Activated CD4-positive, alpha-beta memory T cell treated with anti-CD3 and anti-CD28 coated beads, Interleukin-2, amount 10 ng/mL, durations not matched to agents 7 days and 5 days (primary cell): Measurements from ENCODE around the gene SMDT1. TPM values are rescaled to one million over a fixed set of nuclear protein-coding genes. Genes with fewer than 3 reads are reported as not detected.
"Not testable (repeated sequence)": the region's sequence is repeated elsewhere in the genome, so short reads cannot be mapped to it uniquely, and the experiment has no call there.

Source experiments
- CTCF ChIA-PET: fragments of 350-600 bp; sonication (Branson Sonifier 250); formaldehyde crosslinking; loops from one replicate; lab custom pipeline; 2021; ENCODE audit warnings: antibody characterized with exemption, inconsistent platforms; lab: Charles Lee
- POLR2A ChIA-PET: fragments of 350-600 bp; sonication (Branson Sonifier 250); formaldehyde crosslinking; loops from one replicate; lab custom pipeline; 2021; ENCODE audit warnings: antibody characterized with exemption; lab: Charles Lee
- DNase-seq: peaks from one replicate; pipeline ENCODE4 v3.0.0-alpha.2; 2020
- H3K27ac Mint-ChIP-seq: one replicate; pipeline ENCODE4 v1.8.0; 2021; ENCODE audit warnings: mild to moderate bottlenecking, mixed read lengths
- H3K27me3 Mint-ChIP-seq: one replicate; pipeline ENCODE4 v1.8.0; 2021; ENCODE audit warnings: mixed read lengths
- H3K36me3 Mint-ChIP-seq: one replicate; pipeline ENCODE4 v1.8.0; 2021; ENCODE audit warnings: low read depth, mixed read lengths
- H3K4me1 Mint-ChIP-seq: one replicate; pipeline ENCODE4 v1.8.0; 2021; ENCODE audit warnings: mixed read lengths
- H3K4me3 Mint-ChIP-seq: one replicate; pipeline ENCODE4 v1.8.0; 2021; ENCODE audit warnings: mild to moderate bottlenecking, mixed read lengths
- H3K9me3 Mint-ChIP-seq: one replicate; pipeline ENCODE4 v1.8.0; 2021; ENCODE audit warnings: mixed read lengths
- total RNA-seq, 2 experiments: library from RNA; stranded (reverse); gene quantifications; one replicate each; pipeline ENCODE4 v1.2.3, GENCODE V29; 2021

The SMDT1 gene
- total RNA-seq, 2 experiments from 2014 or later, result 92.7 to 98.1 TPM

GRCh38 chr22:42064629-42065028, 14.9 kb upstream of the SMDT1 start:
- Mint-ChIP-seq H3K27me3 (no peaks in the 10 kb centered on the region), H3K9me3 (no peaks in the 10 kb centered on the region)

DNA sequence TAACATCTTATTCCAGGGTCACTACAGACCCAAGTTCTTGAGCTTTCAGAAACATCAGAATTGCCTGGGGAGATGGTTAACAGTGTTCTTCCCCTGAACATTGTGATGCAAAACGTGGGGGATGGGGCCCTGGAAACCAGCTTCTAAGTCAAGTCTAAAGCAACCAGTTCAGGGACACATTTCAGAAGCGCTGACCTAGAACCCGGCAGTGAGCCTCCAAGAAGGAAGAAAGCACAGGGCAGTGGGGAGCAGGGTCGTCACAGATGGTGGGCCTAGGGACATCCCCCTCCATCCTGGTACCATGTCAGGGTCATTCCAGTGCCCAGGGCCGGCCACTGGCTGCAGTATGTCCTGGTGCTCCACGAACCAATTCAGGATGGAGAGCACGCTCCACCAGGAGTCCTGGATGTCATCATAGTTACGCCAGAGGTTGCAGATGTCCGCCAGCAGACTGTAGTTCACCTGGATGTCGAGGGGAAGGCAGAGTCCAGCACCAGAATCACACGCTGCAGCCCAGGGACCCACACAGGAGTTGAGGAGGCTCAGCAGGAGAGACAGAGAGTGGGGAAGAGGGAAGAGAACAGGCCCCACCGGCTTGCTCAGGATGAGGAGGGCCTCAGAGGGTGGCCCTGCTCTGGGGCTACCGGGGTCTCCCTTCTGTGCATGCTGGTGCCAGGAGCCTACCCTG, 13.9 kb upstream of the SMDT1 start:
- DNase-seq, result no peak
- no peak overlapping the region for H3K27ac Mint-ChIP-seq
- no peak overlapping the region for H3K4me3 Mint-ChIP-seq
- H3K27me3 Mint-ChIP-seq, result no peaks in the 10 kb centered on the region
- peaks cover 25% of the 10 kb centered on the region for H3K4me1 Mint-ChIP-seq
- ChIA-PET CTCF (no interaction called here), POLR2A (interaction anchor here (1.0 to 1.4 kb wide), 2 partner anchors 15 to 23 kb away, joined by 3 to 4 read pairs; no protein-coding TSS in a partner anchor)
- H3K9me3 Mint-ChIP-seq, result no peaks in the 10 kb centered on the region
- peaks cover 75% of the 10 kb centered on the region for H3K36me3 Mint-ChIP-seq

More at GRCh38 chr22:42064629-42065028, 14.9 kb upstream of the SMDT1 start:
- H3K27ac Mint-ChIP-seq, result no peak overlapping the region
- ChIA-PET POLR2A (interaction anchor here (0.8 to 1.4 kb wide), 3 partner anchors 16 to 33 kb away, joined by 3 to 4 read pairs (median 3); no protein-coding TSS in a partner anchor), CTCF (no interaction called here)
- H3K36me3 Mint-ChIP-seq, result peaks cover 84% of the 10 kb centered on the region
- peaks cover 18% of the 10 kb centered on the region for H3K4me1 Mint-ChIP-seq
- H3K4me3 Mint-ChIP-seq, result no peak overlapping the region
- DNase-seq, result no peak

GRCh38 chr22:42066126-42066761, 13.3 kb upstream of the SMDT1 start:
- Mint-ChIP-seq H3K4me3 (no peak overlapping the region), H3K4me1 (peaks cover 28% of the 10 kb centered on the region), H3K36me3 (peaks cover 68% of the 10 kb centered on the region), H3K27ac (no peak overlapping the region), H3K27me3 (no peaks in the 10 kb centered on the region), H3K9me3 (no peaks in the 10 kb centered on the region)
- DNase-seq, result no peak
- ChIA-PET POLR2A (no interaction called here), CTCF (no interaction called here)

DNA sequence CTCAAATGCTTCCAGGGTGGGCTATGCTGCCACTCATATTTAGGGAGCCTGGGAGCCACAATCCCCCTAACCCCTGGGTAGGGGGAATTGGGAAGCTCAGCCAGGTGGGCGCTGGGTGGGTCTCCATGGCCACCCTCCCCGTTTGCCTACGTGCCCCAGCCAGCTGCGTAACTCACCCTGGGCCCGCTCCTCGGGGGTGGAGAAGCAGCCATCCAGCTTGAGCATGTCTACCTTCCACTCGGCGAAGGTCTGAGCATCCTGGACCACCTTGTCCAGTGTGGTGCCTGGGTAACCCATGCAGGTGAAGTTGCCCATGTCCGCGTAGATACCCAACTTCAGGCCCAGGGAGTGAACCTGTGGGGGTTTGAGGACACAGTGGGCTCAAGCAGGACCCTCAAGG, 12.6 kb upstream of the SMDT1 start:
- no peak for DNase-seq
- no peak overlapping the region for H3K4me3 Mint-ChIP-seq
- H3K27ac Mint-ChIP-seq, result no peak overlapping the region
- POLR2A ChIA-PET, result no interaction called here
- no peaks in the 10 kb centered on the region for H3K27me3 Mint-ChIP-seq
- H3K4me1 Mint-ChIP-seq, result peaks cover 34% of the 10 kb centered on the region
- CTCF ChIA-PET, result no interaction called here
- H3K36me3 Mint-ChIP-seq, result peaks cover 61% of the 10 kb centered on the region
- H3K9me3 Mint-ChIP-seq, result no peaks in the 10 kb centered on the region

DNA sequence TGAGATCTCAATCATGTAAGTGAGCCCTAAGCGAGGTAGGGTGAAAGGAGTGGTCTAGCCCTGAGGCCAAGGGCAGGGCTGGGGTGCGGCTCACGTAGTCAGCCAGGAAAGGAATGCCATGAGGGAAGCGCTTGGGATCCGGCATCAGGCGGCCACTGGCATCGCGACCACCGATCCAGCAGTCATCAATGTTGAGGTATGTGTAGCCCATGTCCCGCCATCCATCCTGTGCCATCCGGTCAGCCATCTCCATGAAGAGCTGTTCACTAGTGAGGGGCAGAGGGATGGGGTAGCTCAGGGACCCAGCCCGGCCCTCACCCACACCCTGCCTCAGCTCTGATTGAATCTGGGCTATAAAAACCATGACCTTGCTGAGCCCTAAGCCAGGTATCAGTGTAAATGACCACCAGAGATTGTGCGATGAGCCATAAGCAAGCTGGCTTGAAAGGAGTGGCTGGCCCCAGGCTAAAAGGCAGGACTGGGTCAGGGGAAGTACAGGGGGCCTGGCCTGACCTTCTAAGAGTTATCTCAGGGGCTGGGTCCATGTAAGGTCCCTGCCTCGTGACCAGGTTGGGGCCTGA, 11.7 kb upstream of the SMDT1 start:
- no peaks in the 10 kb centered on the region for H3K9me3 Mint-ChIP-seq
- H3K27ac Mint-ChIP-seq, result no peak overlapping the region
- H3K4me1 Mint-ChIP-seq, result peaks cover 39% of the 10 kb centered on the region
- no peaks in the 10 kb centered on the region for H3K27me3 Mint-ChIP-seq
- CTCF ChIA-PET, result no interaction called here
- H3K4me3 Mint-ChIP-seq, result no peak overlapping the region
- H3K36me3 Mint-ChIP-seq, result peaks cover 53% of the 10 kb centered on the region
- no peak for DNase-seq
- POLR2A ChIA-PET, result interaction anchor here (1.1 to 4.5 kb wide), 2 partner anchors 23 to 268 kb away, joined by 3 to 55 read pairs; partner anchors contain the start of genes CCDC134 and NDUFA6

- Mint-ChIP-seq H3K27ac (peak overlapping the region; percentile 44), H3K4me3 (no peak overlapping the region), H3K9me3 (no peaks in the 10 kb centered on the region), H3K36me3 (peaks cover 48% of the 10 kb centered on the region), H3K27me3 (no peaks in the 10 kb centered on the region), H3K4me1 (peaks cover 44% of the 10 kb centered on the region)
- CTCF ChIA-PET, result no interaction called here
- no peak for DNase-seq
- POLR2A ChIA-PET, result interaction anchor here (1.0 to 4.5 kb wide), 5 partner anchors 11 to 268 kb away, joined by 3 to 77 read pairs (median 17); partner anchors contain the start of genes CCDC134, CENPM, NDUFA6 and SMDT1
These were observed 11.2 kb upstream of the SMDT1 start for GRCh38 chr22:42068291-42068690.

DNA sequence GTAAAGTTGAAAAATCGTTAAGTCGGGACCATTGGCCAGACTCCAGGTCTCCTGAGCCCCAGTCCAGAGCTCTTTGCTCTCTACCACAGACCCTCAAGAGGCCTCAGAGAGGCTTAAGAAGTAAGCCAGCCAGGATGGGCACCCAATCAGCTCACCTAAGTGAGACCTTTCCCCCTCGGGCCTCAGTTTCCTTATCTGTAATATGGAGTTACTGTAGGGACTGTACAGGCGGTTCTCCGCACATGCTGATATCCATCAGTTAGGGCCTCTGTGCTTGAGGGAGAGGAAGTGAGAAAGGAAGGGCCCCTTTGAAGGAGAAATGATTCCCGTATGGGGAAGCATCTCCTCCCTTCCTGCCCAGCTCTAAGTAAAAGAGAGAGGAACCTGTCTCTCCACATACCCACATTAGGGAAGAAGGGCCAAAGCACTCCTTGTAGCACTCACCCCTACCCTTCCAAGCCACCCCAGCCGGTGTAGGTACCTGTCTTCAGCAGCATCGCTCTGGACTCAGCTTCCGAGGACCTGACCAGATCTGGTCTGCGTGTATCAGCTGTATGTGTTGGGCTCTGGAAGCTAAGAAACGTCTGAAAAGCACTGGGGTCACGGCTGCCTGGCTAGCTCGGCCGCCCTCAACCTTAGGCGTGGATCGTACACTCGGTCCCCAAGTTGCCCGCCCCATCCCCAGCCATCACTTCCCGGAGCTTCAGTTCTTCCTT, 9.5 kb upstream of the SMDT1 start:
- Mint-ChIP-seq H3K27me3 (no peaks in the 10 kb centered on the region), H3K9me3 (no peaks in the 10 kb centered on the region), H3K27ac (peak overlapping the region; percentile 86), H3K4me3 (peak overlapping the region; percentile 88), H3K4me1 (peaks cover 53% of the 10 kb centered on the region), H3K36me3 (peaks cover 37% of the 10 kb centered on the region)
- CTCF ChIA-PET, result interaction anchor here (0.9 to 2.3 kb wide), 6 partner anchors 21 to 375 kb away, joined by 3 to 10 read pairs (median 4); partner anchors contain the start of gene NDUFA6
- POLR2A ChIA-PET, result interaction anchor here (0.6 to 4.5 kb wide), 19 partner anchors 9 to 545 kb away, joined by 3 to 77 read pairs (median 4); partner anchors contain the start of genes CENPM, NDUFA6, POLDIP3 and SMDT1
- no peak for DNase-seq

DNA sequence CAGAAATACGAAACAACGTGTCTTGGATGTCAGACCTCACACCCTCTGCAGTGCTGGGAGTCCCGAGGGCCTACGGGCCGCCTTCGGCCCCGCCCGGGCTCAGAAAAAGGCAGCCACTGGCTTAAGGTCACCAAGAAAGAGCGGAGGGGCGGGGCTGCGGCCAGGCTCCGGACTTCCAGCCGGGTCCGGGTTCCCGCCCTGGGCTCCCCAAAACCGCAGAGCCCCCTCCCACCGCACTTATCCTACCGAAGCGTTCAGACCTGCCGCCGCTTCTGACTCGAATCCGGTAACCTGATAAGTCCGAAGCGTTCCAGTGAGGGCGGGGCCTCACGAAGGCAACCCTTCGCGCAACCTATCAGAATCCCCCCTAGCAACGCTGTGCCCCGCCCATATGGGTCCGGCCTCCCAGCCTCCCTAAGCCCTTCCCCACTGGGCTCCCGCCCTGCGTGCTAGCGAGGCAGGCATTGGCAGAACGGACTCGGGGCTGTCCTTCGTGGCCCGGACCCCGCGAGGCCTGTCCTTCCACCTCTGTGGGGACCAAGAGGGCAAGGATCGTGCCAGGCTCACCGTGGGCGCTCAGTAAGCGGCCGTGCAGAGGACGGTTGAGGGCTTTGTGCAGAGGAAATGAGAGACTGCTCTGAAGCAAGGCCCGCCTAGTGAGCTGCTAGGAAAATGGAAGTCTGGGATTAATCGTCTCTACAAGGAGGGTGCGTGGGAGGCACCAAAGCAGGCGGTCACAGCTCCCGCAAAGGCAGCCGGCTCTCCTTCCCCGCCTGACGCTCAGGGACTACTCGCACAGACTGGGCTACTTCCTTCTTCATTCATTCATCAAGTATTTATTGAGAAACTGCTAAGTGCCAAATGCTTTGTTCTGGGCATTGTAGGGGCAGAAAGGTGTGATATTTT, 8.7 kb upstream of the SMDT1 start, which contains the start of gene NAGA:
Gene NAGA, minus strand, starts transcription at position 296 of the 906 bp plus-strand sequence. CDS start 515 bp downstream, outside the sequence.
- H3K27me3 Mint-ChIP-seq, result no peaks in the 10 kb centered on the region
- H3K4me3 Mint-ChIP-seq, result peak within 1 kb of the TSS; percentile 88
- peak; percentile 95 for DNase-seq
- H3K9me3 Mint-ChIP-seq, result no peaks in the 10 kb centered on the region
- POLR2A ChIA-PET, result interaction anchor here (1.2 to 4.5 kb wide), 14 partner anchors 9 to 373 kb away, joined by 3 to 77 read pairs (median 6); partner anchors contain the start of genes CENPM, NDUFA6, SMDT1 and WBP2NL
- H3K4me1 Mint-ChIP-seq, result peaks cover 55% of the 10 kb centered on the region
- peaks cover 31% of the 10 kb centered on the region for H3K36me3 Mint-ChIP-seq
- CTCF ChIA-PET, result interaction anchor here (0.9 to 2.3 kb wide), 6 partner anchors 9 to 374 kb away, joined by 3 to 10 read pairs (median 4); partner anchors contain the start of gene NDUFA6
- H3K27ac Mint-ChIP-seq, result peak within 1 kb of the TSS; percentile 86

DNA sequence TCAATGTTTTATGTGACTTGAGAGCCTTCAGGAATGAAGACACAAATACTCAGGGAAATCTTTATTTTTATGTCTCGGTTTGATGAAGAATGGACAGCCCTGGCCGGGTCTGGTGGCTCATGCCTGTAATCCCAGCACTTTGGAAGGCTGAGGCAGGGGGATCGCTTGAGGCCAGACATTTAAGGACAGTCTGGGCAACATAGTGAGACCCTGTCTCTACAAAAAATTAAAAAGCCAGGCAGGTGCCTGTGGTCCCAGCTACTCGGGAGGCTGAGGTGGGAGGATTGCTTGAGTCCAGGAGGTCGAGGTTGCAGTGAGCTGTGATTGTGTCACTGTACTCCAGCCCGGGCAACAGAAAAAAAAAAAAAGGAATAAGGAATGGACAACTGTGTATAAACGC, 8.0 kb upstream of the SMDT1 start:
- not testable (repeated sequence) for H3K9me3 Mint-ChIP-seq, DNase-seq, H3K27me3 Mint-ChIP-seq
- peak overlapping the region; percentile 88 for H3K4me3 Mint-ChIP-seq
- peaks cover 55% of the 10 kb centered on the region for H3K4me1 Mint-ChIP-seq
- ChIA-PET POLR2A (interaction anchor here (1.3 to 4.5 kb wide), 6 partner anchors 8 to 372 kb away, joined by 3 to 77 read pairs (median 14); partner anchors contain the start of genes NDUFA6, SMDT1 and WBP2NL), CTCF (interaction anchor here (1.2 to 1.9 kb wide), 2 partner anchors 9 to 106 kb away, joined by 4 to 7 read pairs; no protein-coding TSS in a partner anchor)
- peaks cover 26% of the 10 kb centered on the region for H3K36me3 Mint-ChIP-seq
- peak overlapping the region; percentile 86 for H3K27ac Mint-ChIP-seq

DNA sequence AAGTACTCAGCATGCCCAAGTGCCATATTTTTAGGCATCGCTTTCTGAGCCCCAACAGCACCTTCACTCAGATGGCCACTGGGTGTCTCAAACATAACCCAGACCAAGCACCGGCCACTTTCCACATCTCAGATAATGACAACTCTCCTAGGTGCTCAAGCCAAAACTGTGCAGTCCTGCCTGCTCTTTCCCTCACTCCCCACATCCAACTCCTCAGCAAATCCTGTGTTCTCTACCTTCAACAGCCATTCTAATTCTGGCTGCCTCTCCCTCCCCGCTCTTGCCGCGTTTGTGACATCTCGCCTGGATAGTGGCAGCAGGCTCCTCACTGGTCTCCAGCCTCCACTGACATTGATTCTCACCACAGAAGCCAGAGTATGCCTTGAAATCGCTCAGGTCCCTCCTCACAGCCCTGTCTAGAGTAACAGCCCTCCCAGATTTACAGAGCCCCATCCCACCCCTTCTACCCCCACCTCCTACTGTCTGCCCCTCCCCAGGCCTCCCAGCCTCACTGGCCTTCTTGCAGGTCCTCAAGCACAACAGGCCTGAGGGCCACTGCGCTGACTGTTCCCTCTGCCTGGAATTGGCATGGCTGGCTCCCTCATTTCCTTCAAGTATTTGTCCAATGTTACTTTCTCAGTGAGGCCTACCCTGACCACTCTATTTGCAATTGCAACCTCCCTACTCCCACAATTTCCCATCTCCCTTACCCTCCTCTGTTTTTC, 6.7 kb upstream of the SMDT1 start:
- ChIA-PET CTCF (no interaction called here), POLR2A (no interaction called here)
- H3K4me3 Mint-ChIP-seq, result peak overlapping the region; percentile 65
- peak overlapping the region; percentile 58 for H3K27ac Mint-ChIP-seq
- no peaks in the 10 kb centered on the region for H3K9me3 Mint-ChIP-seq
- no peak for DNase-seq
- H3K4me1 Mint-ChIP-seq, result peaks cover 51% of the 10 kb centered on the region
- no peaks in the 10 kb centered on the region for H3K27me3 Mint-ChIP-seq
- peaks cover 19% of the 10 kb centered on the region for H3K36me3 Mint-ChIP-seq

GRCh38 chr22:42073621-42074041, 5.9 kb upstream of the SMDT1 start:
- no peak for DNase-seq
- peak overlapping the region; percentile 58 for H3K27ac Mint-ChIP-seq
- POLR2A ChIA-PET, result interaction anchor here (1.0 kb wide), 1 partner anchor 17 kb away, joined by 3 read pairs; the partner anchor contains the start of gene NDUFA6
- H3K4me1 Mint-ChIP-seq, result peaks cover 51% of the 10 kb centered on the region
- no peaks in the 10 kb centered on the region for H3K27me3 Mint-ChIP-seq
- peaks cover 10% of the 10 kb centered on the region for H3K36me3 Mint-ChIP-seq
- CTCF ChIA-PET, result no interaction called here
- no peaks in the 10 kb centered on the region for H3K9me3 Mint-ChIP-seq
- H3K4me3 Mint-ChIP-seq, result peak overlapping the region; percentile 65
